ENCODE measurements around the gene JAZF1. TPM values are rescaled to one million over a fixed set of nuclear protein-coding genes. Genes with fewer than 3 reads are reported as not detected.

JAZF1 gene
- total RNA-seq, 1 experiment from 2014 or later, result 0.90 TPM

- Histone ChIP-seq H3K79me2 (ENCODE audit: low read depth) (no peaks in the 10 kb centered on the region), H3K36me3 (ENCODE audit: low read depth) (no peaks in the 10 kb centered on the region), H3K9me2 (ENCODE audit: insufficient read depth) (no peaks in the 10 kb centered on the region), H3K4me1 (replicated peaks; ENCODE audit: insufficient read depth) (no peaks in the 10 kb centered on the region), H3K27ac (no peak overlapping the region), H2AFZ (no peak overlapping the region), H3F3A (ENCODE audit: insufficient read depth, low read depth) (no peaks in the 10 kb centered on the region), H3K27me3 (ENCODE audit: insufficient read depth, low read depth) (no peaks in the 10 kb centered on the region), H3K4me2 (no peak overlapping the region), H3K4me3 (no peak overlapping the region), H3K9me3 (ENCODE audit: insufficient read depth, low read depth) (no peaks in the 10 kb centered on the region), H4K20me1 (ENCODE audit: insufficient read depth) (no peaks in the 10 kb centered on the region)
- CTCF ChIA-PET, result no interaction called here
- POLR2A ChIA-PET (ENCODE audit: unreplicated experiment), result no interaction called here
- no TSS peak for BruUV-seq (replicated peaks)
- peak in 1 of 2 experiments; percentile 21 for DNase-seq
- TF ChIP-seq EZH2 (IDR thresholded peaks at IDR 0.05; ENCODE audit: low read depth) (no peak), CTCF (conservative IDR thresholded peaks at IDR 0.05) (no peak)
- intact Hi-C loops (cut with micrococcal nuclease; ENCODE audit: unreplicated experiment), result no loop called here
Observed at GRCh38 chr7:27871866-27872265, 308.7 kb downstream of the JAZF1 start.

GRCh38 chr7:27871086-27871485, 309.5 kb downstream of the JAZF1 start:
- H3K4me2 ChIP-seq, result no peak overlapping the region
- DNase-seq, result peak in 1 of 2 experiments; percentile 20
- no peaks in the 10 kb centered on the region for H3K79me2 ChIP-seq (ENCODE audit: low read depth)
- H3K9me3 ChIP-seq (ENCODE audit: insufficient read depth, low read depth), result no peaks in the 10 kb centered on the region
- no peak for TF ChIP-seq CTCF (conservative IDR thresholded peaks at IDR 0.05)
- CTCF ChIA-PET, result no interaction called here
- H3K9me2 ChIP-seq (ENCODE audit: insufficient read depth), result no peaks in the 10 kb centered on the region
- intact Hi-C loops (cut with micrococcal nuclease; ENCODE audit: unreplicated experiment), result no loop called here
- H3K4me3 ChIP-seq, result no peak overlapping the region
- no peak overlapping the region for H3K27ac ChIP-seq
- POLR2A ChIA-PET (ENCODE audit: unreplicated experiment), result no interaction called here
- H3F3A ChIP-seq (ENCODE audit: insufficient read depth, low read depth), result no peaks in the 10 kb centered on the region
- no peak overlapping the region for H2AFZ ChIP-seq
- H3K36me3 ChIP-seq (ENCODE audit: low read depth), result no peaks in the 10 kb centered on the region
- BruUV-seq (replicated peaks), result no TSS peak
- no peaks in the 10 kb centered on the region for H3K4me1 ChIP-seq (replicated peaks; ENCODE audit: insufficient read depth)
- no peaks in the 10 kb centered on the region for H3K27me3 ChIP-seq (ENCODE audit: insufficient read depth, low read depth)
- H4K20me1 ChIP-seq (ENCODE audit: insufficient read depth), result no peaks in the 10 kb centered on the region

- Histone ChIP-seq H3K9me3 (ENCODE audit: insufficient read depth, low read depth) (no peaks in the 10 kb centered on the region), H2AFZ (no peak overlapping the region), H3K4me2 (no peak overlapping the region), H3K27me3 (ENCODE audit: insufficient read depth, low read depth) (no peaks in the 10 kb centered on the region), H3K4me3 (no peak overlapping the region), H3K9me2 (ENCODE audit: insufficient read depth) (no peaks in the 10 kb centered on the region), H3K4me1 (replicated peaks; ENCODE audit: insufficient read depth) (no peaks in the 10 kb centered on the region), H3K27ac (no peak overlapping the region), H3K36me3 (ENCODE audit: low read depth) (no peaks in the 10 kb centered on the region), H3K79me2 (ENCODE audit: low read depth) (no peaks in the 10 kb centered on the region), H4K20me1 (ENCODE audit: insufficient read depth) (no peaks in the 10 kb centered on the region), H3F3A (ENCODE audit: insufficient read depth, low read depth) (no peaks in the 10 kb centered on the region)
- TF ChIP-seq CTCF (conservative IDR thresholded peaks at IDR 0.05) (no peak), EZH2 (IDR thresholded peaks at IDR 0.05; ENCODE audit: low read depth) (no peak)
- no TSS peak for BruUV-seq (replicated peaks)
- CTCF ChIA-PET, result no interaction called here
- DNase-seq, result peak in 1 of 2 experiments; percentile 19
- POLR2A ChIA-PET (ENCODE audit: unreplicated experiment), result no interaction called here
- intact Hi-C loops (cut with micrococcal nuclease; ENCODE audit: unreplicated experiment), result no loop called here
Observed at GRCh38 chr7:27870595-27870994, 310.0 kb downstream of the JAZF1 start.

Data from PC-9 (cell line).